Endothelial cell of umbilical vein (primary cell): ENCODE measurements around the gene ASTN1. TPM values are rescaled to one million over a fixed set of nuclear protein-coding genes. Genes with fewer than 3 reads are reported as not detected.

Experiments
- BruUV-seq: library from RNA; stranded (reverse); fragments of 400-500 nt; replicated peaks from 2 replicates; lab custom pipeline; 2021; lab: Mats Ljungman, UMichigan
- CTCF ChIA-PET: fragments of 300-600, 350-600 bp; sonication (Branson Sonifier 250); formaldehyde crosslinking; loops from one replicate; lab custom pipeline; 2021; ENCODE audit warnings: antibody characterized with exemption, inconsistent platforms; lab: Charles Lee
- POLR2A ChIA-PET: fragments of 300-600, 350-600 bp; sonication (Branson Sonifier 250); formaldehyde crosslinking; loops from one replicate; lab custom pipeline; 2021; ENCODE audit warnings: antibody characterized with exemption, inconsistent platforms; lab: Charles Lee
- DNase-seq: peaks from one replicate; pipeline ENCODE4 v3.0.0-alpha.2; 2011; ENCODE audit warnings: low read depth, low spot score
- FAIRE-seq: peaks from 2 replicates; lab custom pipeline; 2011; peaks lifted over from hg19 to GRCh38; lab: Jason Lieb, UNC
- H2AFZ ChIP-seq: 2 replicates; pipeline ENCODE4 v1.6.0; 2012; ENCODE audit warnings: low read depth, low read length, control low read depth, inconsistent platforms
- H3K27ac ChIP-seq: 2 replicates; pipeline ENCODE4 v1.5.1; 2011; ENCODE audit warnings: low read depth, mild to moderate bottlenecking, control low read depth, low read length, moderate library complexity; ENCODE audit not compliant: insufficient read depth
- H3K27me3 ChIP-seq, 2 experiments: 2 replicates each; pipeline versions ENCODE4 v1.6.0 to v1.6.1; 2011; ENCODE audit warnings: low read length in 2 of 2, mixed read lengths in 1 of 2; ENCODE audit not compliant: control insufficient read depth in 2 of 2, insufficient read depth in 2 of 2
- H3K36me3 ChIP-seq, 2 experiments: 2 replicates in 1 of 2; 3 replicates in 1 of 2; pipeline ENCODE4 v1.5.1; 2011; ENCODE audit warnings: low read length in 2 of 2, mild to moderate bottlenecking in 1 of 2, moderate library complexity in 1 of 2; ENCODE audit not compliant: control insufficient read depth in 2 of 2, insufficient read depth in 2 of 2; ENCODE audit errors: extremely low read depth in 1 of 2
- H3K4me1 ChIP-seq: 3 replicates; pipeline ENCODE4 v1.5.1; 2011; ENCODE audit warnings: mild to moderate bottlenecking, low read length; ENCODE audit not compliant: control insufficient read depth, insufficient read depth; ENCODE audit errors: extremely low read depth
- H3K4me2 ChIP-seq: 2 replicates; pipeline ENCODE4 v1.6.1; 2011; ENCODE audit warnings: low read length, control low read depth, mixed read lengths; ENCODE audit not compliant: insufficient read depth
- H3K4me3 ChIP-seq, 3 experiments: fragments of 200-600 bp in 1 of 3; sonication (generic), shearing (Covaris generic) in 1 of 3; replicated peaks in 1 of 3; 2 replicates each; pipeline ENCODE4 v1.5.1; 2011 to 2016; ENCODE audit warnings: control low read depth in 3 of 3, low read length in 3 of 3, mild to moderate bottlenecking in 2 of 3, inconsistent platforms in 1 of 3, low read depth in 1 of 3, moderate library complexity in 1 of 3; ENCODE audit not compliant: insufficient read depth in 1 of 3
- H3K79me2 ChIP-seq: 2 replicates; pipeline ENCODE4 v1.6.0; 2012; ENCODE audit warnings: low read length, inconsistent platforms; ENCODE audit not compliant: control insufficient read depth, insufficient read depth
- H3K9ac ChIP-seq: replicated peaks from 2 replicates; pipeline ENCODE3; 2011; ENCODE audit warnings: low read length, control low read depth; ENCODE audit not compliant: insufficient read depth; ENCODE audit errors: extremely low read depth
- H3K9me1 ChIP-seq: replicated peaks from 3 replicates; pipeline ENCODE4 v1.6.0; 2011; ENCODE audit warnings: mild to moderate bottlenecking, low read length; ENCODE audit not compliant: control insufficient read depth, insufficient read depth; ENCODE audit errors: extremely low read depth
- H3K9me3 ChIP-seq: replicated peaks from 2 replicates; pipeline ENCODE4 v1.5.1; 2012; ENCODE audit warnings: low read length, inconsistent platforms; ENCODE audit not compliant: control insufficient read depth, insufficient read depth
- H4K20me1 ChIP-seq: replicated peaks from 2 replicates; pipeline ENCODE3; 2011; ENCODE audit warnings: mild to moderate bottlenecking, low read length; ENCODE audit not compliant: control insufficient read depth, insufficient read depth; ENCODE audit errors: extremely low read depth
- CTCF ChIP-seq, 2 donors: IDR thresholded peaks; 1 replicate in 1 of 2; 2 replicates in 1 of 2; pipeline ENCODE4 v1.5.1; 2011; ENCODE audit warnings: low read length in 2 of 2, mild to moderate bottlenecking in 2 of 2, moderate library complexity in 2 of 2, control low read depth in 1 of 2, inconsistent platforms in 1 of 2, low read depth in 1 of 2; ENCODE audit not compliant: insufficient read depth in 1 of 2; ENCODE audit errors: extremely low read depth in 1 of 2
- EZH2 ChIP-seq: IDR thresholded peaks from 2 replicates; pipeline ENCODE4 v1.6.1; 2012; ENCODE audit warnings: borderline replicate concordance, low read depth, mild to moderate bottlenecking, moderate library complexity, low read length, inconsistent platforms; ENCODE audit not compliant: severe bottlenecking
- FOS ChIP-seq: IDR thresholded peaks from 2 replicates; pipeline ENCODE4 v1.6.1; 2011; ENCODE audit warnings: mild to moderate bottlenecking, low read length, moderate library complexity, borderline replicate concordance; ENCODE audit not compliant: insufficient read depth
- GATA2 ChIP-seq: IDR thresholded peaks from 2 replicates; pipeline ENCODE4 v1.7.0; 2011; ENCODE audit warnings: low read depth, mild to moderate bottlenecking, moderate library complexity, mixed read lengths, low read length; ENCODE audit not compliant: insufficient read length, insufficient read depth
- JUN ChIP-seq: IDR thresholded peaks from 2 replicates; pipeline ENCODE4 v1.6.1; 2011; ENCODE audit warnings: borderline replicate concordance, low read depth; ENCODE audit not compliant: insufficient read length, insufficient read depth
- MAX ChIP-seq: IDR thresholded peaks from 2 replicates; pipeline ENCODE4 v1.6.1; 2011; ENCODE audit not compliant: insufficient read depth, insufficient read length
- MYC ChIP-seq: IDR thresholded peaks from one replicate; pipeline ENCODE4 v1.6.1; 2011; ENCODE audit warnings: mild to moderate bottlenecking, low read depth, low read length
- POLR2A ChIP-seq: IDR thresholded peaks from 2 replicates; pipeline ENCODE4 v1.6.1; 2012; ENCODE audit warnings: low read depth, mild to moderate bottlenecking, control low read depth, low read length
- POLR2AphosphoS5 ChIP-seq: IDR thresholded peaks from 2 replicates; pipeline ENCODE4 v1.6.1; 2012; ENCODE audit warnings: low read depth, mild to moderate bottlenecking, control low read depth, low read length, moderate library complexity; ENCODE audit not compliant: insufficient read depth
- dilution Hi-C: fragments of 300-500 bp; cut with MboI; formaldehyde crosslinking; loops from one replicate; pipeline ENCODE4 v1.15.0; 2019; ENCODE audit warnings: low sequenced_read_pairs; ENCODE audit not compliant: extremely low pct_ligation_motif_present
- intact Hi-C: fragments of 100-400 bp; cut with micrococcal nuclease; formaldehyde crosslinking; loops from one replicate; pipeline ENCODE4 v1.10.0; 2022
- polyA plus RNA-seq, 4 experiments: library from polyadenylated mRNA; depleted of rRNA in 3 of 4; stranded (reverse) in 3 of 4; unstranded in 1 of 4; fragments of >200 nt; gene quantifications; 2 replicates each; pipeline versions ENCODE4 v1.2.1 to v1.2.3, GENCODE V29; 2011 to 2012; ENCODE audit warnings: missing spikeins in 1 of 4
- total RNA-seq: library from RNA; stranded (reverse); gene quantifications from 2 replicates; pipeline ENCODE4 v1.2.3, GENCODE V29; 2021

ASTN1 gene
- total and polyA plus RNA-seq, 2 donors (not counting 3 experiments of a cell fraction or from before 2014, with no cell fraction given) = 0.04 TPM; not detected in 1

- Histone ChIP-seq H3K36me3 (no peaks in the 10 kb centered on the region), H3K9me1 (no peaks in the 10 kb centered on the region), H3K9ac (no peak overlapping the region), H3K4me1 (no peaks in the 10 kb centered on the region), H3K27ac (no peak overlapping the region), H3K79me2 (no peaks in the 10 kb centered on the region), H3K9me3 (no peaks in the 10 kb centered on the region), H3K27me3 (no peaks in the 10 kb centered on the region), H2AFZ (no peak overlapping the region), H4K20me1 (no peaks in the 10 kb centered on the region), H3K4me3 (no peak overlapping the region), H3K4me2 (no peak overlapping the region)
- DNase-seq (no peak), FAIRE-seq (no peak)
- dilution Hi-C loops (no loop called here), intact Hi-C loops (no loop called here)
- ChIA-PET POLR2A (no interaction called here), CTCF (no interaction called here)
- TF ChIP-seq GATA2 (no peak), POLR2A (no peak), EZH2 (no peak), CTCF (IDR thresholded peaks at IDR 0.05; ENCODE audit: extremely low read depth in 1 of 2, insufficient read depth in 1 of 2, low read depth in 1 of 2, low read length in 2 of 2) (no peak), FOS (no peak), MYC (no peak), POLR2AphosphoS5 (no peak), MAX (no peak), JUN (no peak)
- BruUV-seq = no TSS peak
Measured at GRCh38 chr1:176876966-176877515, 287.5 kb downstream of the ASTN1 start.
